K562 (cell line): ENCODE results near the gene BRD4. TPM values are rescaled to one million over a fixed set of nuclear protein-coding genes. Genes with fewer than 3 reads are reported as not detected.

Source experiments
- BCOR ChIP-seq: fragments of 450-650 bp; IDR thresholded peaks from 2 replicates; pipeline ENCODE4 v1.6.1; 2016
- BHLHE40 ChIP-seq: IDR thresholded peaks from 2 replicates; pipeline ENCODE4 v1.6.1; 2011; ENCODE audit warnings: low read length, improper control_type of control experiment
- FUS ChIP-seq: fragments of 200-400 bp; formaldehyde crosslinking; optimal IDR thresholded peaks from 2 replicates; pipeline ENCODE3; 2017; ENCODE audit warnings: low read depth, low read length
- HES1 ChIP-seq: fragments of 450-650 bp; IDR thresholded peaks from 2 replicates; pipeline ENCODE4 v1.6.1; 2016; ENCODE audit warnings: low read depth, mild to moderate bottlenecking, moderate library complexity
- HLTF ChIP-seq: fragments of 450-650 bp; IDR thresholded peaks from 2 replicates; pipeline ENCODE4 v1.6.1; 2016
- ID3 ChIP-seq, 2 experiments: fragments of 250-450 bp in 1 of 2; fragments of 450-650 bp in 1 of 2; sonication (Bioruptor Pico) in 1 of 2; IDR thresholded peaks; 2 replicates each; pipeline versions ENCODE4 v1.6.1 to v1.8.0; 2016 to 2021; ENCODE audit warnings: mild to moderate bottlenecking in 2 of 2, moderate library complexity in 2 of 2, missing compliant biosample characterization in 1 of 2, missing genetic modification characterization in 1 of 2
- KDM5B ChIP-seq: fragments of 200-600 bp; sonication (generic); IDR thresholded peaks from 2 replicates; pipeline ENCODE4 v1.6.1; 2012; ENCODE audit warnings: low read depth, mild to moderate bottlenecking, moderate library complexity, low read length, control low read depth, inconsistent platforms; ENCODE audit not compliant: insufficient replicate concordance
- NFIC ChIP-seq: fragments of 450-650 bp; IDR thresholded peaks from 2 replicates; pipeline ENCODE4 v1.6.1; 2017; ENCODE audit warnings: mild to moderate bottlenecking, inconsistent platforms
- ZFPM2 ChIP-seq: fragments of 250-450 bp; sonication (Bioruptor Pico); IDR thresholded peaks from 2 replicates; pipeline ENCODE4 v1.5.1; 2022; ENCODE audit warnings: mild to moderate bottlenecking
- ZNF224 ChIP-seq: sonication (generic); formaldehyde crosslinking; IDR thresholded peaks from 2 replicates; pipeline ENCODE4 v1.8.0; 2022; ENCODE audit warnings: mild to moderate bottlenecking, missing genetic modification reagents
- ZNF778 ChIP-seq: fragments of 450-650 bp; formaldehyde crosslinking; IDR thresholded peaks from 2 replicates; pipeline ENCODE4 v1.4.0; 2020; ENCODE audit warnings: mild to moderate bottlenecking, moderate library complexity
- polyA plus RNA-seq, 8 experiments: library from polyadenylated mRNA; depleted of rRNA in 4 of 8; stranded (reverse) in 5 of 8; unstranded in 3 of 8; fragments of >200 nt; fragmentation: Nextera tagmentation in 2 of 8; fragmentation: Illumina TruSeq in 1 of 8; extraction: Ambion mirVana in 2 of 8; extraction: Trizol in 1 of 8; gene quantifications; 2 replicates each; pipeline versions ENCODE4 v1.2.1 to v1.2.3, GENCODE V29; 2011 to 2014; ENCODE audit warnings: inconsistent platforms in 1 of 8, missing spikeins in 1 of 8
- total RNA-seq, 7 experiments: library from RNA; depleted of rRNA in 6 of 7; stranded (reverse); fragments of >200 nt in 6 of 7; fragmentation: Illumina TruSeq in 2 of 7; extraction: Trizol in 2 of 7; gene quantifications; 2 replicates each; pipeline versions ENCODE4 v1.2.1 to v1.2.3, GENCODE V29; 2011 to 2021; ENCODE audit warnings: low replicate concordance in 1 of 7
- TF ChIP-seq, protein P1 (sequence below): sonication (generic); formaldehyde crosslinking; IDR thresholded peaks from 2 replicates; pipeline ENCODE4 v1.8.0; 2023; ENCODE audit warnings: missing genetic modification reagents, mild to moderate bottlenecking, borderline replicate concordance
- TF ChIP-seq, protein P2 (sequence below): sonication (generic); formaldehyde crosslinking; IDR thresholded peaks from 2 replicates; pipeline ENCODE4 v1.8.0; 2022; ENCODE audit warnings: missing genetic modification reagents, mild to moderate bottlenecking, borderline replicate concordance

Gene BRD4
- total and polyA plus RNA-seq, 9 of the 15 experiments (the other 6 are each of a cell fraction or from before 2014, with no cell fraction given) = 1.8 to 105 (median 15.6) TPM

DNA sequence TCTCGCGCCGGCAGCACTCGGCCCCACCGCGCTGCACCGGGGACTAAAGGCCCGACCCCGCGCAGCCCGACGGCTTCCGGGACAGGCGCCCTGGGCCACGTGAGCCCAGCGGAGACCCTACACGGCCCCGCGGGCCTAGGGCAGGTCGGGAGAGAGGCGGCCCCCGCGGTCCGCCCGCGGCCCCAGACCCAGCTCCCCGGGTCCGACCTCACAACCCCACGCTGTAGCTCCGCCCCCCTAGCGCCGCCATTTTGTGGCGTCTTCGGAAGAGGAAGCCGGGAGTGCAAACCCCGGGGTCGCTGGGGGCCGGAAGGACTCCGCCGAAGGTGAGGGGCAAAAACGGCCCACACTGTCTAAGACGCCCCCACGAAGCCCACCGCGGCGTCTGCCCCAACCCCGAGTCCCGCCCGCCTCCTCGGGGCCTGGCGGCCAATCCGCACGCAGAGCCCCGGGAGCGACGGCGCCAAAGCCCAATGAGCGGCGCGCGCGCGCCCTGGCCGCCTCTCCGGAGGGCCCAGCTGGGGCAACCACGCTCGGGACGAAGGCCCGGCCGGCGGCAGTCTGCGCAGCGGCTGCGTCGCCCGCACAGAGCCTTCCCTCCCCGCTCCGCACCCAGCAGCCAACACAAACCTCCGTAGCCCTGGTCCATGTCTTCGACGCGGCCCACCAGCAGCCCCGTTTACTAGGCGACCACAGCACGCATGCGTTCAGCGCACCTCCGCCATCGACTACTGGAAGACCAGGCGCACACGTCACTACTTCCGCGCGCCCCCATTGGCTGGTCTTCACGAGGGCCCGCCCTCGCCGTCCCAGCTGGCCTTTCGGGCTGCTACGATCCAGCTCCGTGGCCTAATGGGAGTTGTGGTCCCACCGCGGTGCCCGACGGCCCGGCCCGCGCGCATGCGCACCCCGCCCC is 47.0 kb upstream of the BRD4 start, which contains the start of gene AKAP8 (continued):
- TF ChIP-seq, protein P1, sequence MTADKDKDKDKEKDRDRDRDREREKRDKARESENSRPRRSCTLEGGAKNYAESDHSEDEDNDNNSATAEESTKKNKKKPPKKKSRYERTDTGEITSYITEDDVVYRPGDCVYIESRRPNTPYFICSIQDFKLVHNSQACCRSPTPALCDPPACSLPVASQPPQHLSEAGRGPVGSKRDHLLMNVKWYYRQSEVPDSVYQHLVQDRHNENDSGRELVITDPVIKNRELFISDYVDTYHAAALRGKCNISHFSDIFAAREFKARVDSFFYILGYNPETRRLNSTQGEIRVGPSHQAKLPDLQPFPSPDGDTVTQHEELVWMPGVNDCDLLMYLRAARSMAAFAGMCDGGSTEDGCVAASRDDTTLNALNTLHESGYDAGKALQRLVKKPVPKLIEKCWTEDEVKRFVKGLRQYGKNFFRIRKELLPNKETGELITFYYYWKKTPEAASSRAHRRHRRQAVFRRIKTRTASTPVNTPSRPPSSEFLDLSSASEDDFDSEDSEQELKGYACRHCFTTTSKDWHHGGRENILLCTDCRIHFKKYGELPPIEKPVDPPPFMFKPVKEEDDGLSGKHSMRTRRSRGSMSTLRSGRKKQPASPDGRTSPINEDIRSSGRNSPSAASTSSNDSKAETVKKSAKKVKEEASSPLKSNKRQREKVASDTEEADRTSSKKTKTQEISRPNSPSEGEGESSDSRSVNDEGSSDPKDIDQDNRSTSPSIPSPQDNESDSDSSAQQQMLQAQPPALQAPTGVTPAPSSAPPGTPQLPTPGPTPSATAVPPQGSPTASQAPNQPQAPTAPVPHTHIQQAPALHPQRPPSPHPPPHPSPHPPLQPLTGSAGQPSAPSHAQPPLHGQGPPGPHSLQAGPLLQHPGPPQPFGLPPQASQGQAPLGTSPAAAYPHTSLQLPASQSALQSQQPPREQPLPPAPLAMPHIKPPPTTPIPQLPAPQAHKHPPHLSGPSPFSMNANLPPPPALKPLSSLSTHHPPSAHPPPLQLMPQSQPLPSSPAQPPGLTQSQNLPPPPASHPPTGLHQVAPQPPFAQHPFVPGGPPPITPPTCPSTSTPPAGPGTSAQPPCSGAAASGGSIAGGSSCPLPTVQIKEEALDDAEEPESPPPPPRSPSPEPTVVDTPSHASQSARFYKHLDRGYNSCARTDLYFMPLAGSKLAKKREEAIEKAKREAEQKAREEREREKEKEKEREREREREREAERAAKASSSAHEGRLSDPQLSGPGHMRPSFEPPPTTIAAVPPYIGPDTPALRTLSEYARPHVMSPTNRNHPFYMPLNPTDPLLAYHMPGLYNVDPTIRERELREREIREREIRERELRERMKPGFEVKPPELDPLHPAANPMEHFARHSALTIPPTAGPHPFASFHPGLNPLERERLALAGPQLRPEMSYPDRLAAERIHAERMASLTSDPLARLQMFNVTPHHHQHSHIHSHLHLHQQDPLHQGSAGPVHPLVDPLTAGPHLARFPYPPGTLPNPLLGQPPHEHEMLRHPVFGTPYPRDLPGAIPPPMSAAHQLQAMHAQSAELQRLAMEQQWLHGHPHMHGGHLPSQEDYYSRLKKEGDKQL = 0 out of 2 replicates have a peak, but pooled peaks have one; percentile 27
- TF ChIP-seq, protein P2, sequence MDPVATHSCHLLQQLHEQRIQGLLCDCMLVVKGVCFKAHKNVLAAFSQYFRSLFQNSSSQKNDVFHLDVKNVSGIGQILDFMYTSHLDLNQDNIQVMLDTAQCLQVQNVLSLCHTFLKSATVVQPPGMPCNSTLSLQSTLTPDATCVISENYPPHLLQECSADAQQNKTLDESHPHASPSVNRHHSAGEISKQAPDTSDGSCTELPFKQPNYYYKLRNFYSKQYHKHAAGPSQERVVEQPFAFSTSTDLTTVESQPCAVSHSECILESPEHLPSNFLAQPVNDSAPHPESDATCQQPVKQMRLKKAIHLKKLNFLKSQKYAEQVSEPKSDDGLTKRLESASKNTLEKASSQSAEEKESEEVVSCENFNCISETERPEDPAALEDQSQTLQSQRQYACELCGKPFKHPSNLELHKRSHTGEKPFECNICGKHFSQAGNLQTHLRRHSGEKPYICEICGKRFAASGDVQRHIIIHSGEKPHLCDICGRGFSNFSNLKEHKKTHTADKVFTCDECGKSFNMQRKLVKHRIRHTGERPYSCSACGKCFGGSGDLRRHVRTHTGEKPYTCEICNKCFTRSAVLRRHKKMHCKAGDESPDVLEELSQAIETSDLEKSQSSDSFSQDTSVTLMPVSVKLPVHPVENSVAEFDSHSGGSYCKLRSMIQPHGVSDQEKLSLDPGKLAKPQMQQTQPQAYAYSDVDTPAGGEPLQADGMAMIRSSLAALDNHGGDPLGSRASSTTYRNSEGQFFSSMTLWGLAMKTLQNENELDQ (CRISPR knock-in tag) = no peak
- no peak for TF ChIP-seq HES1
- no peak for TF ChIP-seq BHLHE40
- TF ChIP-seq NFIC = no peak
- TF ChIP-seq ZFPM2 (CRISPR knock-in tag) = 0 out of 2 replicates have a peak, but pooled peaks have one; percentile 36
- TF ChIP-seq ID3 (CRISPR knock-in tag; IDR thresholded peaks at IDR 0.05) = no peak
- peak; percentile 41; the same call in 1 of the 2 replicates for TF ChIP-seq ID3 (tag; IDR thresholded peaks at IDR 0.05)
- TF ChIP-seq ZNF778 (CRISPR knock-in tag) = no peak
- no peak for TF ChIP-seq HLTF
- TF ChIP-seq BCOR = no peak
- peak; percentile 87 for TF ChIP-seq FUS
- TF ChIP-seq KDM5B = peak; percentile 34
- TF ChIP-seq ZNF224 = 0 out of 2 replicates have a peak, but pooled peaks have one; percentile 40
